GM19397 (cell line): ENCODE results near the gene NDUFB10.

Source experiments
- ATAC-seq: cut with Tn5 transposase; IDR thresholded peaks from one replicate; pipeline ENCODE4 v1.9.1; 2021; ENCODE audit warnings: mild to moderate bottlenecking, moderate library complexity; ENCODE audit not compliant: unreplicated experiment

The NDUFB10 gene

GRCh38 chr16:1982013-1982433 is 22.7 kb downstream of the NDUFB10 start:
- no peak for ATAC-seq

GRCh38 chr16:1982991-1983543 is 23.7 kb downstream of the NDUFB10 start:
- no peak for ATAC-seq

- peak; percentile 79 for ATAC-seq
Measured at GRCh38 chr16:1983544-1984346, 24.4 kb downstream of the NDUFB10 start, which contains the start of gene GFER. Gene GFER (plus strand): TSS chr16:1984193. CDS start chr16:1984219, 26 bp downstream.

GRCh38 chr16:1984347-1985225 is 25.2 kb downstream of the NDUFB10 start:
- ATAC-seq, result no peak

- no peak for ATAC-seq
Measured at GRCh38 chr16:1985466-1986150, 26.3 kb downstream of the NDUFB10 start.

GRCh38 chr16:1987198-1987597 is 27.9 kb downstream of the NDUFB10 start:
- no peak for ATAC-seq

GRCh38 chr16:1989209-1990100 is 30.1 kb downstream of the NDUFB10 start, which contains the start of gene SYNGR3:
Gene SYNGR3 (plus strand): TSS chr16:1989970. CDS start chr16:1990103, 133 bp downstream.
- no peak for ATAC-seq

- no peak for ATAC-seq
Measured at GRCh38 chr16:1990101-1990350, 30.7 kb downstream of the NDUFB10 start.

GRCh38 chr16:1990351-1991134 is 31.2 kb downstream of the NDUFB10 start:
- ATAC-seq, result no peak

GRCh38 chr16:1991135-1991551 is 31.8 kb downstream of the NDUFB10 start:
- ATAC-seq, result no peak

- ATAC-seq, result no peak
Measured at GRCh38 chr16:1991588-1991947, 32.2 kb downstream of the NDUFB10 start.

GRCh38 chr16:1991948-1992703 is 32.8 kb downstream of the NDUFB10 start:
- ATAC-seq, result peak; percentile 51

- ATAC-seq, result no peak
Measured at GRCh38 chr16:1992704-1993317, 33.5 kb downstream of the NDUFB10 start.

GRCh38 chr16:1993731-1994131 is 34.4 kb downstream of the NDUFB10 start:
- ATAC-seq, result no peak

GRCh38 chr16:1997494-1998359 is 38.4 kb downstream of the NDUFB10 start:
- no peak for ATAC-seq

GRCh38 chr16:1998360-1998835 is 39.1 kb downstream of the NDUFB10 start:
- ATAC-seq, result no peak
